Embryonic facial prominence (tissue), 1 donor: ENCODE results near the gene SCART1.
"Not testable (repeated sequence)": the region's sequence is repeated elsewhere in the genome, so short reads cannot be mapped to it uniquely, and the experiment has no call there.

Experiments
- DNase-seq: peaks from one replicate; pipeline ENCODE4 v3.0.0-alpha.2; 2016; ENCODE audit errors: extremely low spot score

SCART1 gene

GRCh38 chr10:133453516-133454203 is at the start of gene SCART1:
SCART1 (plus strand) TSS chr10:133453945; CDS start chr10:133453998, 53 bp downstream.
- no peak for DNase-seq

- DNase-seq, result no peak
Observed at GRCh38 chr10:133405272-133405671, 48.5 kb upstream of the SCART1 start.

GRCh38 chr10:133405844-133406527 is 47.8 kb upstream of the SCART1 start:
- DNase-seq, result no peak

GRCh38 chr10:133411523-133412380 is 42.0 kb upstream of the SCART1 start:
- no peak for DNase-seq

GRCh38 chr10:133412381-133412711 is 41.4 kb upstream of the SCART1 start:
- no peak for DNase-seq

GRCh38 chr10:133414401-133414800 is 39.3 kb upstream of the SCART1 start:
- DNase-seq, result not testable (repeated sequence)

GRCh38 chr10:133415752-133416151 is 38.0 kb upstream of the SCART1 start:
- no peak for DNase-seq

- DNase-seq, result no peak
Observed at GRCh38 chr10:133418289-133418993, 35.3 kb upstream of the SCART1 start.

- DNase-seq, result no peak
Observed at GRCh38 chr10:133419211-133419950, 34.4 kb upstream of the SCART1 start.

GRCh38 chr10:133420028-133420427 is 33.7 kb upstream of the SCART1 start:
- no peak for DNase-seq

- DNase-seq, result no peak
Observed at GRCh38 chr10:133420579-133420978, 33.2 kb upstream of the SCART1 start.

GRCh38 chr10:133421336-133422222 is 32.2 kb upstream of the SCART1 start:
- DNase-seq, result no peak

GRCh38 chr10:133422223-133422806 is 31.4 kb upstream of the SCART1 start:
- DNase-seq, result no peak

- no peak for DNase-seq
Observed at GRCh38 chr10:133422807-133423771, 30.7 kb upstream of the SCART1 start.

GRCh38 chr10:133424102-133424501 is 29.6 kb upstream of the SCART1 start:
- not testable (repeated sequence) for DNase-seq

- DNase-seq, result not testable (repeated sequence)
Observed at GRCh38 chr10:133424601-133425000, 29.1 kb upstream of the SCART1 start, which contains the start of gene SPRN. SPRN (minus strand) TSS chr10:133424625; CDS start chr10:133423681, 944 bp downstream.

GRCh38 chr10:133429571-133429970 is 24.2 kb upstream of the SCART1 start:
- DNase-seq, result not testable (repeated sequence)

- not testable (repeated sequence) for DNase-seq
Observed at GRCh38 chr10:133431888-133432613, 21.7 kb upstream of the SCART1 start.
